ENCODE data around the gene WDR33. TPM values are rescaled to one million over a fixed set of nuclear protein-coding genes. Genes with fewer than 3 reads are reported as not detected.

Gene WDR33
- total and polyA plus RNA-seq, 2 of the 13 experiments (the other 11 are each of a cell fraction or from before 2014, with no cell fraction given): 54.9 to 78.2 TPM

DNA sequence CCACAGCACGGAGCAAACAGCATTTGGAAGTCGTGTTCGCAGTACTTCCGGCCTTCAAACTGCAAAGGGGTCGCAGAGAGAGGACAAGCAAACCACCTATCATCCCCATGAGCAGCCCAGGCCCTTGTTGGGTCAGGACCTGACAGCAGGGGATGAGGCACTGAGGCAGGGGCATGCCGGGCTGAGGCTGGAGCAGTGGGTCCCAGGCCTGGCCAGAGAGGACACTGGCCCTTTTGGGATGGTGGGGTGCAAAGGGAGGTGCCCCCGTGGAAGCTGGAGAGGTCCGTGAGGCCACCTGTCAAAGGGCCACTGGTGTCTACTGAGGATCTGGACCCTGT is 156.2 kb downstream of the WDR33 start:
- no peaks in the 10 kb centered on the region for H3K9me3 ChIP-seq (ENCODE audit: low read length)
- no peak for TF ChIP-seq PPARG (CRISPR knock-in tag; conservative IDR thresholded peaks at IDR 0.05)
- TF ChIP-seq ZNF660 (CRISPR knock-in tag; IDR thresholded peaks at IDR 0.05; ENCODE audit: borderline replicate concordance, low read depth): no peak
- TF ChIP-seq SATB2 (CRISPR knock-in tag; IDR thresholded peaks at IDR 0.05): no peak
- no peak for TF ChIP-seq GATAD2A (CRISPR knock-in tag; IDR thresholded peaks at IDR 0.05)
- TF ChIP-seq, protein P1, sequence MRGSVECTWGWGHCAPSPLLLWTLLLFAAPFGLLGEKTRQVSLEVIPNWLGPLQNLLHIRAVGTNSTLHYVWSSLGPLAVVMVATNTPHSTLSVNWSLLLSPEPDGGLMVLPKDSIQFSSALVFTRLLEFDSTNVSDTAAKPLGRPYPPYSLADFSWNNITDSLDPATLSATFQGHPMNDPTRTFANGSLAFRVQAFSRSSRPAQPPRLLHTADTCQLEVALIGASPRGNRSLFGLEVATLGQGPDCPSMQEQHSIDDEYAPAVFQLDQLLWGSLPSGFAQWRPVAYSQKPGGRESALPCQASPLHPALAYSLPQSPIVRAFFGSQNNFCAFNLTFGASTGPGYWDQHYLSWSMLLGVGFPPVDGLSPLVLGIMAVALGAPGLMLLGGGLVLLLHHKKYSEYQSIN (CRISPR knock-in tag; IDR thresholded peaks at IDR 0.05; ENCODE audit: borderline replicate concordance): no peak
- TF ChIP-seq, protein P2, sequence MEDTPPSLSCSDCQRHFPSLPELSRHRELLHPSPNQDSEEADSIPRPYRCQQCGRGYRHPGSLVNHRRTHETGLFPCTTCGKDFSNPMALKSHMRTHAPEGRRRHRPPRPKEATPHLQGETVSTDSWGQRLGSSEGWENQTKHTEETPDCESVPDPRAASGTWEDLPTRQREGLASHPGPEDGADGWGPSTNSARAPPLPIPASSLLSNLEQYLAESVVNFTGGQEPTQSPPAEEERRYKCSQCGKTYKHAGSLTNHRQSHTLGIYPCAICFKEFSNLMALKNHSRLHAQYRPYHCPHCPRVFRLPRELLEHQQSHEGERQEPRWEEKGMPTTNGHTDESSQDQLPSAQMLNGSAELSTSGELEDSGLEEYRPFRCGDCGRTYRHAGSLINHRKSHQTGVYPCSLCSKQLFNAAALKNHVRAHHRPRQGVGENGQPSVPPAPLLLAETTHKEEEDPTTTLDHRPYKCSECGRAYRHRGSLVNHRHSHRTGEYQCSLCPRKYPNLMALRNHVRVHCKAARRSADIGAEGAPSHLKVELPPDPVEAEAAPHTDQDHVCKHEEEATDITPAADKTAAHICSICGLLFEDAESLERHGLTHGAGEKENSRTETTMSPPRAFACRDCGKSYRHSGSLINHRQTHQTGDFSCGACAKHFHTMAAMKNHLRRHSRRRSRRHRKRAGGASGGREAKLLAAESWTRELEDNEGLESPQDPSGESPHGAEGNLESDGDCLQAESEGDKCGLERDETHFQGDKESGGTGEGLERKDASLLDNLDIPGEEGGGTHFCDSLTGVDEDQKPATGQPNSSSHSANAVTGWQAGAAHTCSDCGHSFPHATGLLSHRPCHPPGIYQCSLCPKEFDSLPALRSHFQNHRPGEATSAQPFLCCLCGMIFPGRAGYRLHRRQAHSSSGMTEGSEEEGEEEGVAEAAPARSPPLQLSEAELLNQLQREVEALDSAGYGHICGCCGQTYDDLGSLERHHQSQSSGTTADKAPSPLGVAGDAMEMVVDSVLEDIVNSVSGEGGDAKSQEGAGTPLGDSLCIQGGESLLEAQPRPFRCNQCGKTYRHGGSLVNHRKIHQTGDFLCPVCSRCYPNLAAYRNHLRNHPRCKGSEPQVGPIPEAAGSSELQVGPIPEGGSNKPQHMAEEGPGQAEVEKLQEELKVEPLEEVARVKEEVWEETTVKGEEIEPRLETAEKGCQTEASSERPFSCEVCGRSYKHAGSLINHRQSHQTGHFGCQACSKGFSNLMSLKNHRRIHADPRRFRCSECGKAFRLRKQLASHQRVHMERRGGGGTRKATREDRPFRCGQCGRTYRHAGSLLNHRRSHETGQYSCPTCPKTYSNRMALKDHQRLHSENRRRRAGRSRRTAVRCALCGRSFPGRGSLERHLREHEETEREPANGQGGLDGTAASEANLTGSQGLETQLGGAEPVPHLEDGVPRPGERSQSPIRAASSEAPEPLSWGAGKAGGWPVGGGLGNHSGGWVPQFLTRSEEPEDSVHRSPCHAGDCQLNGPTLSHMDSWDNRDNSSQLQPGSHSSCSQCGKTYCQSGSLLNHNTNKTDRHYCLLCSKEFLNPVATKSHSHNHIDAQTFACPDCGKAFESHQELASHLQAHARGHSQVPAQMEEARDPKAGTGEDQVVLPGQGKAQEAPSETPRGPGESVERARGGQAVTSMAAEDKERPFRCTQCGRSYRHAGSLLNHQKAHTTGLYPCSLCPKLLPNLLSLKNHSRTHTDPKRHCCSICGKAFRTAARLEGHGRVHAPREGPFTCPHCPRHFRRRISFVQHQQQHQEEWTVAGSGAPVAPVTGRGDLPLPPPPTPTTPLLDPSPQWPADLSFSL (CRISPR knock-in tag; IDR thresholded peaks at IDR 0.05): no peak
- TF ChIP-seq ZNF263 (CRISPR knock-in tag; IDR thresholded peaks at IDR 0.05): no peak
- TF ChIP-seq ZNF75D (CRISPR knock-in tag; IDR thresholded peaks at IDR 0.05; ENCODE audit: borderline replicate concordance): no peak
- no peak for TF ChIP-seq PHF20 (CRISPR knock-in tag; IDR thresholded peaks at IDR 0.05)
- intact Hi-C loops (cut with micrococcal nuclease; ENCODE audit: unreplicated experiment): no loop called here
- CTCF ChIA-PET (ENCODE audit: low intra/inter-chr PET ratio, low total read pairs): no interaction called here
- H3K27me3 ChIP-seq (ENCODE audit: control insufficient read depth in 1 of 2, insufficient read depth in 2 of 2, low read length in 2 of 2): peaks cover 6 to 66% of the 10 kb centered on the region in 2 experiments
- H3K4me2 ChIP-seq (ENCODE audit: low read depth, low read length): no peak overlapping the region
- peaks cover 28% of the 10 kb centered on the region for H3K4me1 ChIP-seq (ENCODE audit: insufficient read depth, low read length)
- no peak for ATAC-seq
- H3K27ac ChIP-seq (ENCODE audit: extremely low read length, insufficient read depth, low read length): no peak overlapping the region
- 49% methylated on average over 8 of the region's 8 CpGs for WGBS (ENCODE audit: low lambda C conversion rate)
- POLR2A ChIA-PET: no interaction called here
- FAIRE-seq: no peak
- DNase-seq (ENCODE audit: low spot score): no peak
- no peaks in the 10 kb centered on the region for H3K36me3 ChIP-seq (replicated peaks in 1 of 2; ENCODE audit: control insufficient read depth in 1 of 2, insufficient read depth in 2 of 2, low read length in 2 of 2)
- no TSS peak for BruUV-seq (replicated peaks)
- no peak overlapping the region for H3K4me3 ChIP-seq (replicated peaks in 1 of 3; ENCODE audit: insufficient read depth in 1 of 3, low read depth in 2 of 3, low read length in 3 of 3)
- in situ Hi-C loops (cut with HindIII; ENCODE audit: extremely low pct_ligation_motif_present, low pct_unique_long_range_greater_than_20kb): no loop called here
- no peak overlapping the region for H3K9ac ChIP-seq (ENCODE audit: insufficient read depth, low read depth, low read length)
- no peak overlapping the region for H2AFZ ChIP-seq (ENCODE audit: low read length)
- no peaks in the 10 kb centered on the region for H4K20me1 ChIP-seq (ENCODE audit: insufficient read depth, low read length)
- no peaks in the 10 kb centered on the region for H3K79me2 ChIP-seq (ENCODE audit: insufficient read depth, low read length)
